Fibroblast of lung (primary cell): Measurements from ENCODE around the gene CCDC85B.

Source experiments
- EZH2 ChIP-seq: IDR thresholded peaks from 2 replicates; pipeline ENCODE4 v1.5.1; 2012; ENCODE audit warnings: low read length, control low read depth, mild to moderate bottlenecking; ENCODE audit errors: missing control alignments
- TF ChIP-seq, protein P1 (sequence below), 2 donors: IDR thresholded peaks in 1 of 2; conservative IDR thresholded peaks in 1 of 2; 1 replicate in 1 of 2; 2 replicates in 1 of 2; pipeline ENCODE4 v1.5.1; 2011 to 2012; ENCODE audit warnings: low read length in 2 of 2, control low read depth in 1 of 2, inconsistent platforms in 1 of 2, low read depth in 1 of 2, mild to moderate bottlenecking in 1 of 2

DNA sequence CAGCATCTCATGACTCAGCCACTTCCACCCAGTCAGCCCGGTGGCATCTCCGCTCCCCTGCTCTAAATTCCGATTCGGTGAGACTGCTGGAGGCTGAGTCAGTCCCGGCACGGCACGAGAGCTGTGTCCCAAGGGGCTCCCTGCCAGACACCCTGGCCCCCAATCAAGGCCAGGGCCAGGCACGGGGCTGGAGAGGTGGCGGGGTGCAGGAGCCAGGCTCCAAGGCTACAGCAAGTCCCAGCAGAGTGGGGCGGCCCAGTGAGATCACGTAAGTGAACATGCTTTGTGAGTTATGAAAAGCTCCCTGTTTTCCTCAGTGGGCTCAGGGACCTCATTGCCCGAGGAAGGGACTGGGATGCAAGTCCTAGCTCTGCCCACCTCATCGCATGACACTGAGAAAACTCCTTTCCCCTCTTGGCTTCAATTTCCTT, 25.4 kb downstream of the CCDC85B start:
- TF ChIP-seq, protein P1, sequence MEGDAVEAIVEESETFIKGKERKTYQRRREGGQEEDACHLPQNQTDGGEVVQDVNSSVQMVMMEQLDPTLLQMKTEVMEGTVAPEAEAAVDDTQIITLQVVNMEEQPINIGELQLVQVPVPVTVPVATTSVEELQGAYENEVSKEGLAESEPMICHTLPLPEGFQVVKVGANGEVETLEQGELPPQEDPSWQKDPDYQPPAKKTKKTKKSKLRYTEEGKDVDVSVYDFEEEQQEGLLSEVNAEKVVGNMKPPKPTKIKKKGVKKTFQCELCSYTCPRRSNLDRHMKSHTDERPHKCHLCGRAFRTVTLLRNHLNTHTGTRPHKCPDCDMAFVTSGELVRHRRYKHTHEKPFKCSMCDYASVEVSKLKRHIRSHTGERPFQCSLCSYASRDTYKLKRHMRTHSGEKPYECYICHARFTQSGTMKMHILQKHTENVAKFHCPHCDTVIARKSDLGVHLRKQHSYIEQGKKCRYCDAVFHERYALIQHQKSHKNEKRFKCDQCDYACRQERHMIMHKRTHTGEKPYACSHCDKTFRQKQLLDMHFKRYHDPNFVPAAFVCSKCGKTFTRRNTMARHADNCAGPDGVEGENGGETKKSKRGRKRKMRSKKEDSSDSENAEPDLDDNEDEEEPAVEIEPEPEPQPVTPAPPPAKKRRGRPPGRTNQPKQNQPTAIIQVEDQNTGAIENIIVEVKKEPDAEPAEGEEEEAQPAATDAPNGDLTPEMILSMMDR (conservative IDR thresholded peaks at IDR 0.05 in 1 of 2, IDR thresholded peaks at IDR 0.05 in 1 of 2; ENCODE audit: low read depth in 1 of 2, low read length in 2 of 2) = no peak
- no peak for TF ChIP-seq EZH2
